ENCODE data around the gene ZNF99. TPM values are rescaled to one million over a fixed set of nuclear protein-coding genes. Genes with fewer than 3 reads are reported as not detected.
"Not testable (repeated sequence)": the region's sequence is repeated elsewhere in the genome, so short reads cannot be mapped to it uniquely, and the experiment has no call there.

The ZNF99 gene
- total and polyA plus RNA-seq, 2 experiments from 2014 or later = not detected

DNA sequence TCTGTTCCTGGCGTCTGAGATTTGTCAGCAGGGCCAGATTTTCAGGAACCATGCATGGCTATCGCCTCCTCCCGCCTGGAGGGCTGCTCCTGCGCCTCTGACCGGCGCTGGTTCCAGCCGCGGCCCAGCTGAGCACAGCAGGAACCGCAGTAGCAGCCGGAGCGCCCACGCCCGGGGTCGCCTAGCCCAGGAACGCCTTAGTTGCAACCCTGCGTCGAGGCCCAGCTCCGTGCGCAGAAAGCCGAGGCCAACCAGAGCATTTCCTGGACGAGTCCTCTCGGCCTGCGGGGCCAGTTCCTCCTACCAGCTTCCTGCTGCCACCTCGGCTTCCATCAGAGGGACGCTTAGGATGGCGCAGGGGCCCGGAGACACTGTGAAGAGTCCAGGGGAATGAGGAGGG is 75.0 kb downstream of the ZNF99 start:
- DNase-seq (ENCODE audit: low spot score) = no peak
- TF ChIP-seq, protein P1, sequence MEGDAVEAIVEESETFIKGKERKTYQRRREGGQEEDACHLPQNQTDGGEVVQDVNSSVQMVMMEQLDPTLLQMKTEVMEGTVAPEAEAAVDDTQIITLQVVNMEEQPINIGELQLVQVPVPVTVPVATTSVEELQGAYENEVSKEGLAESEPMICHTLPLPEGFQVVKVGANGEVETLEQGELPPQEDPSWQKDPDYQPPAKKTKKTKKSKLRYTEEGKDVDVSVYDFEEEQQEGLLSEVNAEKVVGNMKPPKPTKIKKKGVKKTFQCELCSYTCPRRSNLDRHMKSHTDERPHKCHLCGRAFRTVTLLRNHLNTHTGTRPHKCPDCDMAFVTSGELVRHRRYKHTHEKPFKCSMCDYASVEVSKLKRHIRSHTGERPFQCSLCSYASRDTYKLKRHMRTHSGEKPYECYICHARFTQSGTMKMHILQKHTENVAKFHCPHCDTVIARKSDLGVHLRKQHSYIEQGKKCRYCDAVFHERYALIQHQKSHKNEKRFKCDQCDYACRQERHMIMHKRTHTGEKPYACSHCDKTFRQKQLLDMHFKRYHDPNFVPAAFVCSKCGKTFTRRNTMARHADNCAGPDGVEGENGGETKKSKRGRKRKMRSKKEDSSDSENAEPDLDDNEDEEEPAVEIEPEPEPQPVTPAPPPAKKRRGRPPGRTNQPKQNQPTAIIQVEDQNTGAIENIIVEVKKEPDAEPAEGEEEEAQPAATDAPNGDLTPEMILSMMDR (IDR thresholded peaks at IDR 0.05; ENCODE audit: poor library complexity) = no peak
- TF ChIP-seq EZH2phosphoT487 (IDR thresholded peaks at IDR 0.05; ENCODE audit: low read depth, severe bottlenecking, unreplicated experiment) (no peak), EZH2 (IDR thresholded peaks at IDR 0.05; ENCODE audit: borderline replicate concordance) (no peak)
- no peak overlapping the region for H3K4me3 ChIP-seq
- no peaks in the 10 kb centered on the region for H3K27me3 ChIP-seq
- 87% methylated on average over 26 of the region's 27 CpGs for WGBS (ENCODE audit: low lambda C conversion rate, missing lambda C conversion rate)
- no peaks in the 10 kb centered on the region for H3K9me3 ChIP-seq (ENCODE audit: low read depth)
- H2AFZ ChIP-seq = no peak overlapping the region
- H4K20me1 ChIP-seq (ENCODE audit: insufficient read depth, poor library complexity, severe bottlenecking) = no peaks in the 10 kb centered on the region
- no peaks in the 10 kb centered on the region for H3K36me3 ChIP-seq (replicated peaks; ENCODE audit: insufficient read depth, low read depth)
- no peaks in the 10 kb centered on the region for H3K79me2 ChIP-seq
- H3K4me1 ChIP-seq (ENCODE audit: insufficient read depth) = no peaks in the 10 kb centered on the region
- H3K4me2 ChIP-seq = no peak overlapping the region
- no peaks in the 10 kb centered on the region for H3K9me2 ChIP-seq (replicated peaks; ENCODE audit: insufficient read depth)
- H3K27ac ChIP-seq = no peak overlapping the region

GRCh38 chr19:22703096-22703495 is 80.9 kb downstream of the ZNF99 start:
- not testable (repeated sequence) for DNase-seq (ENCODE audit: low spot score); H3K4me3 ChIP-seq; H3K4me1 ChIP-seq (ENCODE audit: insufficient read depth); H3K9me2 ChIP-seq (replicated peaks; ENCODE audit: insufficient read depth); H2AFZ ChIP-seq; H3K27me3 ChIP-seq; H3K79me2 ChIP-seq; H3K27ac ChIP-seq; H3K9me3 ChIP-seq (ENCODE audit: low read depth); H3K4me2 ChIP-seq; H3K36me3 ChIP-seq (replicated peaks; ENCODE audit: insufficient read depth, low read depth); H4K20me1 ChIP-seq (ENCODE audit: insufficient read depth, poor library complexity, severe bottlenecking)
- 91% methylated on average over 17 of the region's 28 CpGs for WGBS (ENCODE audit: low lambda C conversion rate, missing lambda C conversion rate)

- not testable (repeated sequence) for H3K36me3 ChIP-seq (replicated peaks; ENCODE audit: insufficient read depth, low read depth); H3K79me2 ChIP-seq; H4K20me1 ChIP-seq (ENCODE audit: insufficient read depth, poor library complexity, severe bottlenecking); H3K4me2 ChIP-seq; H3K4me1 ChIP-seq (ENCODE audit: insufficient read depth); H3K27ac ChIP-seq; H2AFZ ChIP-seq; H3K4me3 ChIP-seq; DNase-seq (ENCODE audit: low spot score); H3K9me2 ChIP-seq (replicated peaks; ENCODE audit: insufficient read depth); H3K27me3 ChIP-seq; H3K9me3 ChIP-seq (ENCODE audit: low read depth)
- WGBS (ENCODE audit: low lambda C conversion rate, missing lambda C conversion rate) = 100% methylated on average over 5 of the region's 22 CpGs
Observed at GRCh38 chr19:22702661-22703060, 81.3 kb downstream of the ZNF99 start.

Small RNAs within 50 kb of the gene (small RNA-seq; reads per million reads assigned to genes)
- not detected for gene AC008626.1
- gene AC008626.2 = not detected

Other genes starting within 250 kb of the ZNF99 start
- not detected in 2 replicates for gene ZNF492, start 149.8 kb downstream of the ZNF99 start, total RNA-seq
- not detected in 2 replicates for gene ZNF492, start 149.8 kb downstream of the ZNF99 start, polyA plus RNA-seq
- gene ZNF723, start 48.1 kb upstream of the ZNF99 start, total RNA-seq = not detected in 2 replicates
- gene ZNF723, start 48.1 kb upstream of the ZNF99 start, polyA plus RNA-seq = not detected in 2 replicates
- not detected in 2 replicates for gene ZNF728, start 219.0 kb upstream of the ZNF99 start, total RNA-seq
- gene ZNF728, start 219.0 kb upstream of the ZNF99 start, polyA plus RNA-seq = not detected in 2 replicates